GM19238 (cell line): ENCODE data around the gene BTBD2.
"Not testable (repeated sequence)": the region's sequence is repeated elsewhere in the genome, so short reads cannot be mapped to it uniquely, and the experiment has no call there.

ENCODE experiments used
- DNase-seq: peaks from one replicate; pipeline ENCODE4 v3.0.0; 2011; ENCODE audit warnings: low spot score; ENCODE audit not compliant: insufficient read length

BTBD2 gene

DNA sequence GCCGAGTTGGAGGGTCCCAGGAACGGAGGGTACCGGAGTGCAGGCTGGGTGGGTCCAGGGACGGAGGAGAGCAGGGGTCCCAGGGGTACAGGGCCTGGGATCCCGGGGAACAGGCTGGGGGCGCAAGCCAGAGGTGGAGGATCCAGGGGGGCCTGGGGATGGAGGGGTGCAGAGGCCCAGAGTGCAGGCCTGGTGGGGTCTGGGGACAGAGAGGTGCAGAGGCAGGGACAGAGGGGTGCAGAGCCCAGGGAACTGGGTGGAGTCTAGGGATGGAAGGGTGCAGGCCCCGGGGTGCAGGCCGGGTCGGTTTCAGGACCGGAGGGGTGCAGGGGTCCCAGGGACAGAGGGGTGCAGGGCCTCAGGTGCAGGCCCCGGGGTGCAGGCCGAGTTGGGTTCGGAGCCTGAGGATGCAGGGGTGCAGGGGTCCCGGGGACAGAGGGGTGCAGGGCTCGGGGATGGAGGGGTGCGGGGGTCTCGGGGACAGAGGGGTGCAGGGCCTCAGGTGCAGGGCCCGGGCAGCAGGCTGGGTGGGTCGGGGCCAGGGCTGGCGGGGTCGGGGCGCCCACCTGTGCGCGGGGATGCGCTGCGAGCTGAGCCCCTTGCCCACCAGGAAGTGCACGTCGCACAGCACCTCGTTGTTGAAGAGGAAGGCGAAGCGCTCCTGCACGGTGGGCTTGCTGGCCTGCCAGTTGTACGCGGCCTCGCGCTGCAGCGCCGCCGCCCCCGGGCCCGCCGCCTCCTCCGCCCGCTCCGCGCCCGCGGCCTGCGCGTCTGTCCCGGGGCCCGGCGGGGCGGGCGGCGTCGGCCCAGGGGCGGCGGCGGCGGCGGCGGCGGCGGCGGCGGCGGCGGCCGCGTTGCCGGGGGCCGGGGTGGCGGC is 545 bp downstream of the BTBD2 start:
- peak; percentile 59 for DNase-seq

DNA sequence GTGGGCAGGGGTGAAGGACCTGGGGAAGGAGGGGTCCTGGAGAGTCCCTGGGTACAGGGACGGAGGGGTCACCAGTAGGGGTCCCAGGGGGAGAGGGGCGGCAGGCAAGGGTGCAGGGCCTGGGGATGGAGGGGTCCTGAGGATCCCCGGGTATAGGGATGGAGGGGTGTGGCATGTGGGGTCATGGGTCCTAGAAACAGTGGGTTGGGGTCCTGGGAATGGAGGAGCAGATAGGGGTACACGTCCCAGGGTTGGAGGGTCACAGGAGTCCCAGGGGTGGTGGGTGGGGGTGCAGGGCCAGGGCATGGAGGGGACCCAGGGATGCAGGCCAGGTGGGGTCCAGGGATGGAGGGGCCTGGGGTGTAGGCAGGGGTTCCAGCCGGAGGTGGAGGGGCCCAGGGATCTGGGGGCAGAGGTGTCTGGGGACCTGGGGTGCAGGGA is 1.4 kb downstream of the BTBD2 start:
- no peak for DNase-seq

DNA sequence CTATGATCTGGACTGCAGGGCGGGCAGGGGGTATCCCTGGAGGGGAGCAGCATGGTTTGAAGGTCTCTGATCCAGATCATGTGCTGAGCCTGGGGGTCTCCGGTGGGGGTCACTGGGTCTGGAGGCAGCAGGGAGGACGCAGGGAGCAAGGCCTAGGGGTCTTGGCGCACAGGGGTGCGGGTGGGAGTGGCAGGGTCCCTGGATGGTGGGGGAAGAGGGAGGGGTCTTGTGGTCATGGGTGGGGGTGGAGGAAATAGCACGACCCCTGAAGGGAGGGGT is 1.9 kb downstream of the BTBD2 start:
- no peak for DNase-seq

DNA sequence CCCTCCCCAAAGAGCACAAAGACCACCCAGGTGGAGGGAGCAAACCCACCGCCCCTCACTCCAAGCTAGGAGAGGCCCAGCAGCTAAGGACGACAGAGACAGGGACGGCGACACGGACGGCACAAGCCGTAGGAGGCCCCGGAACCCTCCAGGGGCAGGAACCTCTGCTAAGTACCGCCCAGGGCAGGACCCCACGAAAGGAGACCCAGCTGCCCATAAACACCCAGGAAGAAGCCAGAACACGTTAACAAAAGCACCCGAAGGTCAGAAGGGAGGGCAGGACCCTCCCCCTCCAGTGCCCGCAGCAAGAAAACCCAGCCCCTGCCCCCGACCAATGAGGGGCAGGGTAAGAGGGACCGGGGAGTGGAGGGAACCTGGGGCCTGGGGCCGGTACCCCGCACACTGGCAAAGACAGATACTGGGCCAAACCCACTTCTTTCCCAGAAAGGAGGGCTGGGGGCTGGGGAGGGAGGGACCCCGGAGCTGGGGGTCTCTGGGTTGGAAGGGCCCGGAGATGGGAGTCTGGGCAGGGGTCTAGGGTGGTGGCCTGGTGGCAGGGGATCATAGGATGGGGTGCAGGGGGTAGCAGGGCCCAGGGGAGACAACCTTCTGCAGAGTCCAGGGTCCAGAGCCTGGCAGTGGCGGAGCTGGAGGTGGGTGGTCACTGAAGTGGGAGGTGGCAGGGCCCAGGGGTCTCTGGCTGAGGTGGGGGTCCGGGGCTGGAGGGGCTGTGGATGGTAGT is 2.4 kb downstream of the BTBD2 start:
- no peak for DNase-seq

DNA sequence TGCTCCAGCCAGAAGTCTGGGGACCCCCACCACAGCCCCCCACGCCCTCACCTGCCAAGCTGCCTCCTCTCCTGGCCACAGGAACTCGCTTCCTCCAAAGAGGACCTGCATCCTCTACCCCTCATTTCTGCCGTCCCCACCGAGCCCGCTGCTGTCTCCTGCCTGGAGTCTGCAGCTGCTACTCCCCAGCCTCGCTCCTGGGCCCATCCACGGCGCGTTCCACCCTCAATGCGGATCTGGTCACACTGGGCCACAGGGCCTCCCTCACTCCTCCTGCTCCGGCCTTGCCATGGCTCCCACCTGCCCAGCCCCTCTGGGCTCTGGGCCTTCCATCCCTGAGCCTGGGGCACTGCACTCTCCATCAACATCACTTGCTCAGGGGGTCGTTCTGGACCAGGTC is 4.3 kb downstream of the BTBD2 start:
- DNase-seq = no peak

DNA sequence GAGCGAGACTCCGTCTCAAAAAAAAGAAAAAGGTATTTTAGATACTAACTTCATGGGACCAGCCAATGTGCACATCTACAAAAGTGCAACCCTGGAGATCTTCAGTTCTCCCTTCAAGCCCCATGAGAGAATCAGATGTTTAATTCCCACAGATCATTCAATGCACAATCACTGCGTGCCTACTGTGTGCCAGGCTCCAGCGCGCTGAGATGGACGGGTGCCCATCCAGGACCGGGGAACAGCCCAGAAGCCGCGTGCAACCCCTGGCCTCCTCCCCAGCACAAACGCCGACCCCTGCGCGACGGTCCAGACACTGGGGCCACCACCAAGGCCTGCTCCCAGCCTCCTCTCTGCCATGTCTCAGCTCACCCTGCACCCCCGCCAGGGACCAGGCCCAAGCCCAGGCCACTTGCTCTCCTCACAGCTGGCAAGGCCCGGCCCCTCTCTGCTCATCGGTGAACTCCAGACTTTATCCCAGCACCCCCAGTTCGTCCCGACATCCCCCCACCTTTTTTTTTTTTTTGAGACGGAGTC is 5.3 kb downstream of the BTBD2 start:
- no peak for DNase-seq

DNA sequence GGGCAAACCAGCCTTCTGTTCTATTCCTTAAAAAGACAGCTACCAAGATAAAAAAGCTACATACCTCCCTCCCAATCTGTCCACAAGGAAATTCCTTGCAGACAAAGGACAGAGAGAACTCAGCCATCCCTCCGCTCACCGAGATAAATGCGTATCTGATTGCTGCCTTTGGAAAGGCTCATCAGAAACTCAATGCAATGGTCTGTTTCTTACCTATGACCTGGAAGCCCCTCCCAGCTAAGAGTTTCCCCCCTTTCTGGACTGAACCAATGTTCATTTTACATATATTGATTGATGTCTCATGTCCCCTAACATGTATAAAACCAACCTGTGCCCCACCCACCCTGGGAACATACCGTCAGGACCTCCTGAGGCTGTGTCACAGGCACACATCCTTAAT is 11.6 kb downstream of the BTBD2 start:
- DNase-seq = no peak

DNA sequence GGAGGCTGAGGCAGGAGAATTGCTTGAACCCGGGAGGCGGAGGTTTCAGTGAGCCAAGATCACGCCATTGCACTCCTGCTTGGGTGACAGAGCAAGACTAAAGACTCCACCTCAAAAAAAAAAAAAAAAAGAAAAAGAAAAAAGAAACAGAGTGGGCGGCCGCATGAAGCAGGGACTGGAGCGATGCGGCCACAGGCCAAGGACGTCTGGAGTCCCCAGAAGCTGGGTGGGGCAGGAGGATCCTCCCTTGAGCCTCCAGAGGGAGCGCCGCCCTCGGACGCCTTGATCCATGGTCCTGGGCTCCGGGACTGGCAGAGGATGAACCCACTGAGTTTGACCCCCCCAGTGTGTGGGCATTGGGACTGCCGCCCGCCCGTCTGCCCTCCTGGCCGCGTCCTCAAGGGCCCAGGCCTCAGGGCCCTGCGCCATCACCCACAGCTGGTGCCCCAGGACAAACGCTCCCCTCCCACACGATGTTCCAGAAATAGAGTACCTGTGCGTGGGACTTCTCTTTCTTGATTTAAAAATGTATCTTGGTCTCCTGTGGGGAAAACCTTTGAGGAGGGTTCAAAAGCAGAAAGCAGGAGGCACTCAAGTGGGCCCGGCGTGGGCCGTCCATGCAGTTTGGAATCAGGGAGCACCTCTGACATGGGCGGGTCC is 15.5 kb downstream of the BTBD2 start:
- no peak for DNase-seq

DNA sequence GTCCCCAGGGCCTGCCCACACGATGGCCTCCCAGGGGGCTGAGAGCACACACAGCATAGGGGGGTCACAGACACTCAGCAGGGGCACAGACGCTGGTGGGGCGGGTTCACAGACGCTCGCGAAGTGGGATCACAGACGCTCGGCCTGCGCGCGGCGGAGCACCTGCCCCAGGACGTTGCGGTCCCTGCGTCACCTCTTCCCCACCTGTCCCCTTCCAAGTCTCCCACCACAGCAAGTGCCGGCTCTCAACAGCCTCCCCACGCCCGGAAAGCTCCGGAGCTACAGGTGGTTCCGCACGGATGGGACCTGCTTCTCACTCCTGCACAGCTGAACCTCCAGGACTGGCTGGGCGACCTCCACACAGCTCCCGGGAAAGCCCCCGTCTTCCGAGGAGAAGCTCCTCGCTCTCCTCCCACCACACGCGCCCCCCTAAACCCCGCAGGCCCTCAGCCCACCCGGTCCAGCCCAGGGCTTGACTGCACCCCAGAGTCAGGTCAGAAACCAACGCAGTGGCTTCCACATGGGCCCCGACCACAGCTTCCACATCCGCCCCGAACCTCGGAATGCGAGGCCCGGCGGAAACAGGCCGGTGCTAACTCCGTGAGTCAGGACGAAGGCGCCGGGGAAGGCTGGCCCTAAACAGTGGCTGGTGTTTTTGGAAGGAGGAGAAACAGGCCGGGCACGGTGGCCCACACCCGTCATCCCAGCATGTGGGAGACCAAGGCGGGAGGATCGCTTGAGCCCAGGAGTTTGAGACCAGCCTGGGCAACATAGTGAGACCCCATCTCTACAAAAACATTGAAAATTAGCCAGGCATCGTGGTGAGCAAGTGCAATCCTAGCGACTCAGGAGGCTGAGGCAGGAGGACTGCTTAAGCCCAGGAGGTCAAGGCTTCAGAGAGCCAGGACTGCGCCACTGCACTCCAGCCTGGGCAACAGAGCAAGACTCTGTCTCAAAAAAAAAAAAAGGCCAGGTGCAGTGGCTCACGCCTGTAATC is 16.5 kb downstream of the BTBD2 start:
- no peak for DNase-seq

DNA sequence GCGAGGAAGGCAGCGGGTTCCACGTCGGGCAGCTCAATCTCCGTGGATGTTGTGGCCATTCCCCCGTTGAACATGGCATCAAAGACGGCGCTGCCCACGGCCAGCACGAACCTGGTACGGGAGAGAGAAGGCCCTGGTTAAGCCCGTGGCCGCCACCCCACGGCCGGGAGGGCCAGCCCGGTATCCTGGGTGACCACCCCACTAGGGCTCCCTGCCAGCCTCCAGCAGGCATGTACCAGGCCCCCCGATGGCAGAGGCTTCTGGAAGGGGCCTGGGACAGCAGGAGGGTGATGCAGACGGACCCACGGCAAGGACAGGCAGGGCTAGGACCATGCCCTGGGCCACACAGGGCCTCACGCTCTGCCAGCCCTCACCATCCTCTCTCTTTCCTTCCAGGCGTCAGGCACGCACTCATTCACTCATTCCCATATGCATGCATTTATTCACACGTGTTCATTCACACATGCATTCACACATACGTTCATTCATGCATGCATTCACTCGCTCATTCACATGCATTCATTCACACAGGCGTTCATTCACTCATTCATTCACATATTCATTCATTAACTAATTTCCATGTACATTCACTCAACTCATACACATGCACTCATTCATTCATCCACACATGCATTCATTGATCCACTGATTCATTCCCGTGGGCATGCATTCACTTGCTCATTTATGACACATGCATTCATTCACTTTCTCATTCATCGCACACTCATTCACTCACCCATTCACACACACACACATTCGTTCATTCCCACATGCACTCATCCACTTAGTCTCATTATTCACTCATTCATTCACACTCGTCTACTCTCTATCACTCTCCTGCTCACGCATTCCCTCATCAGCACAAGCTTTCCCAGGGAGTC is 17.9 kb downstream of the BTBD2 start:
- no peak for DNase-seq

DNA sequence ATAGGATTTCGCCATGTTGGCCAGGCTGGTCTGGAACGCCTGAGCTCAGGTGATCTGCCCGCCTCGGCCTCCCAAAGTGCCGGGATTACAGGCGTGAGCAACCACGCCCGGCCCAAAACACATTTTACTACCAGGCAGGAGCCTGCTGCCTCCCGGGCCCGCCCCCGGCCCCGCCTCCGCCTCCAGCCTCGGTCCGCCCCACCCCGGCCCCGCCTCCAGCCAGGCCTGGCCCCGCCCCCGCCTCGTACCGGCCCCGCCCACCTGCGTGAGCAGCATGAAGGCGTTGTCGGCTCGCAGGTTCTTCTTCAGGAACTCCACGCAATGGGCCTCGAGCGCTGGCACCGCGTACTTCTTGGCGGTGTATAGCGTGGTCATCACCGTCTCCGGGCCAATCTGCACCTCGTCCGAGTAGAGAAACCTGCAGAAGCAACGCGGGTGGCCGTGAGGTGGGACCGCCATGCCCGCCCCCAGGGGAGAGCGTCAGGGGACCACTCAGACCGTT is 22.7 kb downstream of the BTBD2 start:
- DNase-seq = no peak

DNA sequence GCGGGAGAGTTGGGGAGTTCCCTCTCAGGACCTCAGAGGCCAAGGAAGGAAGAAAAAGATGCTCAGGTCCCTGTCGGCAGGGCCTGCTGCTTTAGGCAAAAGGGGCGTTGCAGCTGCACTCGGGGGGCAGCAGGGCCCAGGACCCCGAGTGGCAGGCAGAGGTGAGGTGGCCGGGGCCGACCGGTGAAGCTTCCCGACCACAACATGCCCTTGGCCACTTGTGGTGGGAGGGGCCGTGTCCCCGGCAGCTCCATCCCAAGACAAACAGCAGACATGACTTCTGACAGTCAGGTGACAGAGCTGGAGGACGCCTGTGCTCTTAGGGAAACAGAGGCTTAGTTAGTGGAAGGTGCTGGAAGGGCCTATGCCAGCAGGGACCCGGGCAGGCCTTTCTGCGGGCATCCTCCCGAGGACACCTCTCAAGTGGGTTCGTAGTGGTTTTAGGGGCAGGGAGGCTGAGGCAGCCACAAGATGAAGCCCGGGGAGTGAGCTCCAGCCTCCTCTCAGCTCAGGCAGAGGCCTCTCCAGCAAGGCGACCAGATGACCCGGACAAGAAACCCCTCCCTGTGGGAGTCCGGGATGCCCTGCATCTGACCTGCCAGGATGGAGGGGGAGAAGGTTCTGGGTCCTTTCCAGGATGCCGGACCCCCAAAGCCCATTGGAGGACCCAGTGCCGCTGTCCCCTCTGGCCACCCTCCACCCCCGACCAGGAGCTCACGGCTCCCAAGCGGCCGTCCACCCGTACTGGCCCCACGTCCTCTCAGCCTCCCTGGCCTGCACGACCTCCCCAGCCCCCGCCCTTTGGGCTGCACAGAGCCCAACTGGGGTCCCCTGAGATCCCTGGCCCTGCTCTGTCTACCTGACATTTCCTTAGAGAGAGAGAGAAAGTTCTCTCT is 24.2 kb downstream of the BTBD2 start:
- no peak for DNase-seq

DNA sequence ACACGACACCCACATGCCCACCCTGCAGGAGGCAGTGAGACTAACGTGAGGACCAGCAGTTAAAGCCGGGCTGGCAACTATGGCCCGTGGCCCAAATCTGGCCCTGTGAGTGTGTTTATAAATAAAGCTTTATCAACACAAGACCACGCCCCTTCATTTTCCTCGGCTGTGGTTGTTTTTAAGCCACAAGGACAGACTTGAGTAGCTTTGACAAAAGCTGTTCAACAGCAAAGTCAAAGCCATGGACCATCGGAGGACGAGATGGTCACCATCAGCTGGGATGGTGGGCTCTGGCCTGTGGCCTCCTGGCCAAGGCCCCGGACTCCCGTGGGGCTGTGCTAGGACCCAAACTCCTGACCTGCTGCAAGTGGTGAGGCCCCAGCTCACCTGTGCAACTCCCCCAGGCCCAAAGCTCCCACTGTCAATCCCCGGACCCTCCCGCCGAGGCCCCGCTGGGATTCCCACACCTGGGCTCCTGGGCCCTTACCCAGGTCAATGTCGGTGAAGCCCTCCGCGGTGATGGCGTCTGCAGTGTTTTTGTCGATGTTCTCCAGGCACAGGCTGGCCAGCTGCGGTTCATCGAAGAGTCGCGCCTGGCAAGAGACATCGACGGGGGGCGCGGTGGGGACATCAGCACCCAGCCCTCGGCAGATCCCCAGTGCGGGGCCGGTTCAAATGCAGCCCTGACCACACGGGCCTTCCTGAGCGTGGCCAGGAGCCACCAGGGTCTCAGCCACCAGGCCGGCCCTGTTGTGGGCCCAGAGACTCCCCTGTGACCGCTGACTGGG is 25.1 kb downstream of the BTBD2 start:
- no peak for DNase-seq

DNA sequence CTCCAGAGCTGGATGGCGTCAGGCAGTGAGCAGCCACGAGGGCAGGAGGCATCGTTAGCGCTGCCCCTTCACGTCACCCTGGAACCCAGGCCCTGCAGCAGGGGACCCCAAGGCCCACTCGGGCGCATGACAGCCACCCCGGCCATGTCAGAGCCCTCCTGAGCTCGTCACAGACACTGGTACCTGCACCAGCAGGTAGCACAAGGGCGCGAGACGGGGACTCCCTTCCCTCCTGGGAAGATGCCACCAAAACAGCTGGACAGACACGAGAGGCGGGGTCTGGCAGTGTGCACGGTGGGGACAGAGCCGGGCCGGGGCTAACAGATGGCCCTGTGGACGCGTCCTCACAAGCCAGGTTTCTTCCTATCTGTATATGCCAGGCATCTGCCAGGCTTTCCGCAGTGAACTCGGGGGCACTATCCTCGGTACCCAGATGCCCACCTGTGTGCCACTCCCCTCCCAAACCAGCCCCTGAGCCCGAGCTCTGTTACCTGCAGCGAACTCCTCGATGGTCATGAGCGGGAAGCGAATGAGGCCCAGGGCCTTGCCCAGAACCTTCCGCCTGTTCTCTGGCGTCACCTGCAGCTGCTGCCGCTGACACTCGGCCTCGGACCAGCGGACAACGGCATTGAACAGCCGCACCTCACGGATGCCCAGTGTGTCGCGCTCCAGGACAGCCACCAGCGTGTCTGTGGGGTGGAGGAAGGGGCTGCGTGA is 25.8 kb downstream of the BTBD2 start:
- no peak for DNase-seq

DNA sequence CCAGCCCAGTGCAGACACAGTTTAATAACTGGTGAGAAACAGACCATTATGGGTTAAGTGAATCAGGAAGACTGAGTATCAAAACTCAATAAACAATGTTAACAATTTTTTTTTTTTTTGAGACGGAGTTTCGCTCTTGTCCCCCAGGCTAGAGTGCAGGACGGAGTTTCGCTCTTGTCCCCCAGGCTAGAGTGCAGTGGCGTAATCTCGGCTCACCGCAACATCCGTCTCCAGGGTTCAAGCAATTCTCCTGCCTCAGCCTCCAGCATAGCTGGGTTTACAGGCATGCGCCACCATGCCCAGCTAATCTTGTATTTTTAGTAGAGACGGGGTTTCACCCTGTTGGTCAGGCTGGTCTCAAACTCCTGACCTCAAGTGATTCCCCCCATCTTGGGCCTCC is 27.1 kb downstream of the BTBD2 start:
- DNase-seq = not testable (repeated sequence)

DNA sequence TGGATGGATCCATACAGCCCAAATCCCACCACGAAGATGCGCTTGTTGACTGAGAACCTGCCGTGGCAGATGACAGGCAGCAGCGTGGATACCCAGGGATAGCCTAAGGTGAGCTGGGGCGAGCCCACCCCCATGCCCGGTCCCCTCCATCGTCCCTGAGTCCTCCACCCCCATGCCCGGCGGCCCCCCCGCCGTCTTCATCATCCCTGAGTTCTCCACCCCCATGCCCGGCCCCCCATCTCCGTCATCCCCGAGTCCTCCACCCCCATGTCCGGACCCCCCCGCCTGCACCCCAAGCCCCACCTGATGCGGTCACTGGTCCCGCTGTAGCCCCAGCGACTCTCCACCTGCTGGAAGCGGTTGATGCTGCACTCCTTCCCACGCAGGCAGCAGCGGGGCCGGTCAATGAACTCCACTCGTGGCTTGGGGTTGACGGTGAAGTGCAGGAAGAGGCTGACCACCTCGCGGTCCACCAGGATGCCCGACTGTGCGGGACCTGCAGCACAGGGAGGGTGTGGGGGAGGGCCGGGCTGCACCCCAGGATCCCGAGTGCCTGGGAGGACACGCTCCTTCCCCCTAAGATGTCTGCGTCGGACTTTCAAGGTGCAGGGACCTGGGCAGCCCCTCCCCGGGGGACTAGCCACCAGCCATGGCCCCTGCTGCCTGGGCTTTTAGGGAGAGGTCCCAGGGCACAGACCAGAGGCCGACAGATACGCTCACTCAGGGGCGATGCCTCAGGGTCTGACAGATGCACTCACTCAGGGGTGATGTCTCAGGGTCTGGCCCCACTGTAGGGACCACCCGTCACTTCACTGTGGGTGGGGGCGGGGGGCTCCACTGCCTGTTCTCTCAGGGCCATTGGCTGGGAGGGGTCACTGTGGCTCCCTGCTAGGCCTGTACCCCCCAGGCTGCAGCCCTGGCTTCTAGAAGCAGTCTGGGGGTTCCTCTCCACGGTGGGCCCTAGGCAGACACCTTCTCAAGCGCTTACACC is 28.0 kb downstream of the BTBD2 start:
- no peak for DNase-seq
